HK-2 (cell line): ENCODE measurements around the gene ILDR2.

ENCODE experiments used
- DNase-seq: peaks from one replicate; pipeline ENCODE4 v3.0.0-alpha.2; 2018; ENCODE audit not compliant: unreplicated experiment

The ILDR2 gene

GRCh38 chr1:166975361-166976129 is at the start of gene ILDR2:
TSS of gene ILDR2 (minus strand) at chr1:166975540. CDS start at chr1:166975268, 272 bp downstream.
- DNase-seq, result peak; percentile 53

GRCh38 chr1:167022384-167022783 is 47.0 kb upstream of the ILDR2 start:
- no peak for DNase-seq

- DNase-seq, result no peak
Measured at GRCh38 chr1:167016100-167016750, 40.9 kb upstream of the ILDR2 start.

GRCh38 chr1:167013108-167013929 is 38.0 kb upstream of the ILDR2 start:
- no peak for DNase-seq

- no peak for DNase-seq
Measured at GRCh38 chr1:167012570-167012969, 37.2 kb upstream of the ILDR2 start.

GRCh38 chr1:167011560-167012191 is 36.3 kb upstream of the ILDR2 start:
- DNase-seq, result no peak

GRCh38 chr1:167003711-167004110 is 28.4 kb upstream of the ILDR2 start:
- no peak for DNase-seq

GRCh38 chr1:167002354-167002753 is 27.0 kb upstream of the ILDR2 start:
- DNase-seq, result no peak

- DNase-seq, result no peak
Measured at GRCh38 chr1:167000546-167000945, 25.2 kb upstream of the ILDR2 start.

- DNase-seq, result no peak
Measured at GRCh38 chr1:166999500-167000055, 24.2 kb upstream of the ILDR2 start.

GRCh38 chr1:166999075-166999474 is 23.7 kb upstream of the ILDR2 start:
- DNase-seq, result no peak

GRCh38 chr1:166988974-166989515 is 13.7 kb upstream of the ILDR2 start, which contains the start of gene MAEL:
TSS of gene MAEL (plus strand) at chr1:166989280. CDS start at chr1:166989353, 73 bp downstream.
- DNase-seq, result no peak

GRCh38 chr1:166981589-166981988 is 6.2 kb upstream of the ILDR2 start:
- no peak for DNase-seq

GRCh38 chr1:166980818-166981217 is 5.5 kb upstream of the ILDR2 start:
- DNase-seq, result peak; percentile 15

- no peak for DNase-seq
Measured at GRCh38 chr1:166980383-166980782, 5.0 kb upstream of the ILDR2 start.

GRCh38 chr1:166978821-166979220 is 3.5 kb upstream of the ILDR2 start:
- DNase-seq, result no peak

- DNase-seq, result no peak
Measured at GRCh38 chr1:166977951-166978350, 2.6 kb upstream of the ILDR2 start.

GRCh38 chr1:166974647-166975345 is 544 bp downstream of the ILDR2 start:
- DNase-seq, result peak; percentile 18

GRCh38 chr1:166972826-166973225 is 2.5 kb downstream of the ILDR2 start:
- no peak for DNase-seq

- DNase-seq, result no peak
Measured at GRCh38 chr1:166972193-166972592, 3.1 kb downstream of the ILDR2 start.

GRCh38 chr1:166971252-166971651 is 4.1 kb downstream of the ILDR2 start:
- DNase-seq, result no peak
